Right lobe of liver (tissue), 6 donors: ENCODE measurements around the gene PARP14. TPM values are rescaled to one million over a fixed set of nuclear protein-coding genes. Genes with fewer than 3 reads are reported as not detected.

ENCODE experiments used
- ATAC-seq, 4 donors: fragments of 200-7000 bp; cut with Tn5 transposase; one replicate each; pipeline ENCODE4 v1.9.1; 2020; ENCODE audit warnings: mild to moderate bottlenecking in 4 of 4, moderate library complexity in 4 of 4
- DNase-seq, 3 donors: peaks; one replicate each; pipeline ENCODE4 v3.0.0-alpha.2; 2020
- H3K27ac ChIP-seq, 3 donors: fragments of 200-600 bp; one replicate each; pipeline ENCODE4 v1.8.0; 2022
- H3K27me3 ChIP-seq, 2 donors: fragments of 200-600 bp; one replicate each; pipeline ENCODE4 v1.8.0; 2022
- H3K36me3 ChIP-seq, 4 donors: fragments of 200-600 bp; sonication (generic) in 1 of 4; one replicate each; pipeline versions ENCODE4 v1.5.1 to v1.8.0; 2017 to 2022; ENCODE audit warnings: control low read depth in 1 of 4
- H3K4me1 ChIP-seq, 4 donors: fragments of 200-600 bp; sonication (generic) in 1 of 4; one replicate each; pipeline versions ENCODE4 v1.5.1 to v1.8.0; 2017 to 2022; ENCODE audit warnings: control low read depth in 1 of 4
- H3K4me3 ChIP-seq, 3 donors: fragments of 200-600 bp; one replicate each; pipeline ENCODE4 v1.8.0; 2022
- H3K9me3 ChIP-seq, 4 donors: fragments of 200-600 bp; sonication (generic) in 1 of 4; one replicate each; pipeline versions ENCODE4 v1.5.1 to v1.8.0; 2017 to 2022; ENCODE audit warnings: control low read depth in 1 of 4
- POLR2A ChIP-seq: fragments of 450-650 bp; IDR thresholded peaks from one replicate; pipeline ENCODE4 v1.6.1; 2017; ENCODE audit warnings: antibody characterized with exemption, mild to moderate bottlenecking
- WGBS: methylation state at CpG from one replicate; pipeline ENCODE4 v1.1.6; 2018; ENCODE audit warnings: low coverage, low lambda C conversion rate; ENCODE audit not compliant: insufficient coverage; ENCODE audit errors: missing lambda C conversion rate; 5-methylcytosine and 5-hydroxymethylcytosine counted together
- intact Hi-C, 2 donors: fragments of 100-400 bp; cut with DNase I; formaldehyde crosslinking; loops; one replicate each; pipeline versions ENCODE4 v1.11.2 to v1.14.1; 2022
- total RNA-seq, 6 experiments: library from RNA; depleted of rRNA in 2 of 6; stranded (reverse); fragments of >200 nt in 2 of 6; fragmentation: NEBNext Ultra II Directional in 3 of 6; extraction: Animal tissue kit (Norgen Biotek cat#: 25700) in 3 of 6; gene quantifications; one replicate each; pipeline versions ENCODE4 v1.1.0 to v1.2.4, GENCODE V29; 2016 to 2023
- TF ChIP-seq, protein P1 (sequence below), 4 donors: fragments of 200-600 bp in 3 of 4; fragments of 450-650 bp in 1 of 4; IDR thresholded peaks; one replicate each; pipeline versions ENCODE4 v1.5.1 to v1.8.0; 2016 to 2022; ENCODE audit warnings: antibody characterized with exemption in 4 of 4, mild to moderate bottlenecking in 2 of 4
- donor health status: DM: no; HTN: yes; CAD: no.
- donor health status: DM: no; HTN: no; CAD: no.
- donor health status: DM: no; HTN: no; CAD: no.
- donor health status: DM: no; HTN: yes; CAD: no.
- donor health status: DM: no; HTN: yes; CAD: no.

The PARP14 gene
- total RNA-seq, 6 experiments from 2014 or later: 35.2 to 111 (median 37.3) TPM

DNA sequence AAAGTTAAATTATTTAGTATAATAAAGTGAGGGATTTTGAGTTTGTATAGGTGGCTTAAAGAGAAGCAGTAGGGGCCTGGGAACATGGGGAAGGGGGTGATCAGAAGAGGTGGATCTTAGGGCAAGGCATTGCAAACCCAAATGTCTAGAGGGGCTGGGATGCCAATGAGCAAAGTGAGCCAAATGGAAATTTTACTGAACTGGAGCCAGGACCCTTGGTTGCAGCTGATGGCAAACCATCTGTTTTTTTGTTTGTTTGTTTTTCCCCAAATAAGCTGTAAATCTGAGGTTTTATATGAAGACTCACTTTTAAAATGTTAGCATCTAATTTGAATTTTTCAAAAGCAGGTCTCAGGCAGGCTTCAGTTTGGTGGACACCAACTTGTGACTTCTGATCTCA, 14.8 kb upstream of the PARP14 start:
- DNase-seq (no peak), ATAC-seq (no peak)
- Histone ChIP-seq H3K4me1 (no peaks in the 10 kb centered on the region), H3K36me3 (no peaks in the 10 kb centered on the region), H3K4me3 (no peak overlapping the region), H3K27ac (no peak overlapping the region), H3K27me3 (no peaks in the 10 kb centered on the region), H3K9me3 (peaks cover 0 to under 1% (median 0%) of the 10 kb centered on the region in 4 donors)
- intact Hi-C loops: no loop called here
- no peak for TF ChIP-seq POLR2A

DNA sequence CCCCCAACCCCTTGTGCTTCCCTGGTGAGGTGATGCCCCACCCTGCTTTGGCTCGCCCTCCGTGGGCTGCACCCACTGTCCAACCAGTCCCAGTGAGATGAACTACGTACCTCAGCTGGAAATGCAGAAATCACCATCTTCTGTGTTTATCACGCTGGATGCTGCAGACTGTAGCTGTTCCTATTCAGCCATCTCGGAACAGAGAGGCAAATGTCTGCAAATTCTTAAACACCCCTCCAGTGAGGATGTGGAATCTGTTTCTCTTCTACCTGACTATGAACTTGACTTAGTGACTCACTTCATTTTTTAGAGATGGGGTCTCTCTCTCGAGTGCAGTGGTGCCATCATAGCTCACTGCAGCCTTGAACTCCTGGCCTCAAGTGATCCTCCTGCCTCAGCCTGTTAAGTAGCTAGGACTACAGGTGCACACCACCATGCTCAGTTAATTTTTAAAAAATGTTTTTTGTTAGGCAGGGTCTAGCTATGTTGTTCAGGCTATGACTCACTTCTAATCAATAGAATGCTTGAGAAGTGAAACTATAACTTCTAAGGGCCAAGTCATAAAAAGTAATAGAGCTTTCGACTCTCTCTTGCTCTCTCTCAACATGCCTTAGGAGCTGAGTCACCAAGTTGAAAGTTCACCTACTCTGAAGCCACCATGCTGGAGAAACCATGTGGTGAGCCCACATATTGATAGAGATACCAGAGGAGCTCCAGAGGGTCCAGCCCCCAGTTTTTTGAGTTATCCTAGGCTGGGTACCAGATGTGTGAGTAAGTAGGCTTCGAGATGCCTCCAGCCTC, 11.5 kb upstream of the PARP14 start:
- 77% methylated on average over 7 of the region's 8 CpGs for WGBS
- Histone ChIP-seq H3K4me1 (no peaks in the 10 kb centered on the region), H3K36me3 (no peaks in the 10 kb centered on the region), H3K9me3 (no peaks in the 10 kb centered on the region), H3K27ac (no peak overlapping the region), H3K4me3 (no peak overlapping the region), H3K27me3 (no peaks in the 10 kb centered on the region)
- DNase-seq (no peak), ATAC-seq (peak in 2 of 4 donors; percentile 67 to 78)
- intact Hi-C loops: no loop called here
- TF ChIP-seq, protein P1, sequence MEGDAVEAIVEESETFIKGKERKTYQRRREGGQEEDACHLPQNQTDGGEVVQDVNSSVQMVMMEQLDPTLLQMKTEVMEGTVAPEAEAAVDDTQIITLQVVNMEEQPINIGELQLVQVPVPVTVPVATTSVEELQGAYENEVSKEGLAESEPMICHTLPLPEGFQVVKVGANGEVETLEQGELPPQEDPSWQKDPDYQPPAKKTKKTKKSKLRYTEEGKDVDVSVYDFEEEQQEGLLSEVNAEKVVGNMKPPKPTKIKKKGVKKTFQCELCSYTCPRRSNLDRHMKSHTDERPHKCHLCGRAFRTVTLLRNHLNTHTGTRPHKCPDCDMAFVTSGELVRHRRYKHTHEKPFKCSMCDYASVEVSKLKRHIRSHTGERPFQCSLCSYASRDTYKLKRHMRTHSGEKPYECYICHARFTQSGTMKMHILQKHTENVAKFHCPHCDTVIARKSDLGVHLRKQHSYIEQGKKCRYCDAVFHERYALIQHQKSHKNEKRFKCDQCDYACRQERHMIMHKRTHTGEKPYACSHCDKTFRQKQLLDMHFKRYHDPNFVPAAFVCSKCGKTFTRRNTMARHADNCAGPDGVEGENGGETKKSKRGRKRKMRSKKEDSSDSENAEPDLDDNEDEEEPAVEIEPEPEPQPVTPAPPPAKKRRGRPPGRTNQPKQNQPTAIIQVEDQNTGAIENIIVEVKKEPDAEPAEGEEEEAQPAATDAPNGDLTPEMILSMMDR (IDR thresholded peaks at IDR 0.05): no peak
- no peak for TF ChIP-seq POLR2A

DNA sequence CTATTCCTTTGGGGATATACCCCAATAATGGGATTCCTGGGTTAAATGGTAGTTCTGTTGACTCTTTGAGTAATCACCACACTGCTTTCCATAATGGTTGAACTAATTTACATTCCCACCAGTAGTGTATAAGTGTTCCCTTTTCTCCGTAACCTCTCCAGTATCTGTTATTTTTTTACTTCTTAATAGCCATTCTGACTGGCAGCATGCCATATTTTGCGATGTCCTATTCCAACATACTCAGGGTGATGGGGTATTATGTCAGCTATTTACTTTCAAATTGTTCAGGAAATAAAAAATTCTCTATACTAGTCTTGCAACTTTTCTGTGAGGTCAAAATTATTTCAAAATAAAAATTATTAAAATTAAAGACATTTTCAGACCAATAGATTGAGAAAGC, 9.1 kb upstream of the PARP14 start:
- no peak overlapping the region for H3K4me3 ChIP-seq
- H3K9me3 ChIP-seq: no peaks in the 10 kb centered on the region
- no peaks in the 10 kb centered on the region for H3K36me3 ChIP-seq
- DNase-seq: no peak
- ATAC-seq: no peak
- no peak overlapping the region for H3K27ac ChIP-seq
- TF ChIP-seq, protein P1 (IDR thresholded peaks at IDR 0.05): no peak
- TF ChIP-seq POLR2A: no peak
- WGBS: 34% methylated on average over 2 of the region's 2 CpGs
- H3K27me3 ChIP-seq: no peaks in the 10 kb centered on the region
- intact Hi-C loops: no loop called here
- H3K4me1 ChIP-seq: no peaks in the 10 kb centered on the region

DNA sequence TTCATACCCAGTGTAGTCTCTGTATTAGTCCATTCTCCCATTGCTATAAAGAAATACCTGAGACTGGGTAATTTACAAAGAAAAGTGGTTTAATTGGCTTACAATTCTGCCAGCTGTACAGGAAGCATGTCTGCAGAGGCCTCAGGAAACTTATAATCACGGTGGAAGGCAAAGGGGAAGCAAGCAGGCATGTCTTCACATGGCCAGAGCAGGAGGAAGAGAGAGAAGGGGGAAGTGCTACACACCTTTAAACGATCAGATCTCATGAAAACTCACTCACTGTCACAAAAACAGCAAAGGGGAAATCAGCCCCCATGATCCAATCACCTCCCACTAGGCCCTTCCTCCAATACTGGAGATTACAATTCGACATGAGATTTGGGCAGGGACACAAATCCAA, 6.3 kb upstream of the PARP14 start:
- no peak overlapping the region for H3K27ac ChIP-seq
- 68% methylated on average over 3 of the region's 3 CpGs for WGBS
- no peaks in the 10 kb centered on the region for H3K27me3 ChIP-seq
- ATAC-seq (no peak), DNase-seq (no peak)
- no peaks in the 10 kb centered on the region for H3K36me3 ChIP-seq
- H3K4me1 ChIP-seq: peaks cover 0 to 8% (median under 1%) of the 10 kb centered on the region in 4 donors
- H3K4me3 ChIP-seq: no peak overlapping the region
- intact Hi-C loops: no loop called here
- H3K9me3 ChIP-seq: no peaks in the 10 kb centered on the region
- TF ChIP-seq, protein P1 (IDR thresholded peaks at IDR 0.05): no peak
- no peak for TF ChIP-seq POLR2A

DNA sequence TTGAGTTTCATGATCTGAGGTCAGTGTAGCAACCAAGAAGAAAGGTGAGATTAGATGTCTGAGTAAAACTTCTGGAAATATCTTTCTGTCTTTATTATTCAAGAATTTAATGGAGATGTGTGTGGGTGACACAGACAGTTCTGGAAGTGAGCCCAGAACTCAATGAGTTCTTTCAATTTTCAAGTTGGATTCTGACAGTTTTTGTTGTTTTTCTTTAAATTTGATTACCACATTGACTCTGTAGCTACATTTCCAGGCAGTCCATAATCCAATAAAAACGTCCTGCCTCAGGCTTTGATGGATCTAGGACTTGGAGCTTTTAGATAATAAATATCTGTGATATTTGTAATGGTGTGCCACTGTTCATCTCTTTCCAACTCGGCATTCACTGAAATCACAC, 3.9 kb upstream of the PARP14 start:
- H3K27me3 ChIP-seq: no peaks in the 10 kb centered on the region
- ATAC-seq (no peak), DNase-seq (no peak)
- no peak for TF ChIP-seq POLR2A
- TF ChIP-seq, protein P1 (IDR thresholded peaks at IDR 0.05): no peak
- no peak overlapping the region for H3K27ac ChIP-seq
- intact Hi-C loops: no loop called here
- no peak overlapping the region for H3K4me3 ChIP-seq
- no peaks in the 10 kb centered on the region for H3K9me3 ChIP-seq
- H3K36me3 ChIP-seq: no peaks in the 10 kb centered on the region
- peaks cover 0 to 15% (median 5%) of the 10 kb centered on the region in 4 donors for H3K4me1 ChIP-seq
- 81% methylated on average over 2 of the region's 2 CpGs for WGBS
